Mesodermal cell (in vitro differentiated cells): Measurements from ENCODE around the gene ZFP1.
"Not testable (repeated sequence)": the region's sequence is repeated elsewhere in the genome, so short reads cannot be mapped to it uniquely, and the experiment has no call there.

Experiments
- H3K27ac ChIP-seq: 2 replicates; pipeline ENCODE4 v1.7.0; 2013; ENCODE audit warnings: mild to moderate bottlenecking, low read depth, low read length, moderate library complexity; ENCODE audit not compliant: severe bottlenecking
- H3K36me3 ChIP-seq: 2 replicates; pipeline ENCODE4 v1.7.1; 2013; ENCODE audit warnings: mild to moderate bottlenecking, low read length, moderate library complexity; ENCODE audit not compliant: control insufficient read depth, insufficient read depth
- H3K4me1 ChIP-seq: one replicate; pipeline ENCODE4 v1.7.1; 2013; ENCODE audit warnings: mild to moderate bottlenecking, low read length; ENCODE audit not compliant: insufficient read depth, control insufficient read depth, poor library complexity, severe bottlenecking
- H3K4me3 ChIP-seq: 2 replicates; pipeline ENCODE4 v1.7.0; 2013; ENCODE audit warnings: low read length, control low read depth, mild to moderate bottlenecking; ENCODE audit not compliant: insufficient read depth, poor library complexity, severe bottlenecking; ENCODE audit errors: extremely low read depth
- H3K9me3 ChIP-seq: 2 replicates; pipeline ENCODE4 v1.7.1; 2013; ENCODE audit warnings: mild to moderate bottlenecking, low read length, moderate library complexity; ENCODE audit not compliant: control insufficient read depth
- WGBS, 2 experiments: methylation state at CpG; one replicate each; pipeline ENCODE4 v1.1.5; 2013; ENCODE audit warnings: missing lambda C conversion rate in 2 of 2; ENCODE audit not compliant: insufficient coverage in 2 of 2; 5-methylcytosine and 5-hydroxymethylcytosine counted together

ZFP1 gene

GRCh38 chr16:75129421-75130149 is 18.7 kb upstream of the ZFP1 start:
- H3K36me3 ChIP-seq, H3K4me1 ChIP-seq, H3K27ac ChIP-seq, H3K4me3 ChIP-seq: not testable (repeated sequence)
- peaks cover 24% of the 10 kb centered on the region for H3K9me3 ChIP-seq
- 90 to 92% methylated on average over 2 to 4 of the region's 5 CpGs for WGBS, 2 experiments

DNA sequence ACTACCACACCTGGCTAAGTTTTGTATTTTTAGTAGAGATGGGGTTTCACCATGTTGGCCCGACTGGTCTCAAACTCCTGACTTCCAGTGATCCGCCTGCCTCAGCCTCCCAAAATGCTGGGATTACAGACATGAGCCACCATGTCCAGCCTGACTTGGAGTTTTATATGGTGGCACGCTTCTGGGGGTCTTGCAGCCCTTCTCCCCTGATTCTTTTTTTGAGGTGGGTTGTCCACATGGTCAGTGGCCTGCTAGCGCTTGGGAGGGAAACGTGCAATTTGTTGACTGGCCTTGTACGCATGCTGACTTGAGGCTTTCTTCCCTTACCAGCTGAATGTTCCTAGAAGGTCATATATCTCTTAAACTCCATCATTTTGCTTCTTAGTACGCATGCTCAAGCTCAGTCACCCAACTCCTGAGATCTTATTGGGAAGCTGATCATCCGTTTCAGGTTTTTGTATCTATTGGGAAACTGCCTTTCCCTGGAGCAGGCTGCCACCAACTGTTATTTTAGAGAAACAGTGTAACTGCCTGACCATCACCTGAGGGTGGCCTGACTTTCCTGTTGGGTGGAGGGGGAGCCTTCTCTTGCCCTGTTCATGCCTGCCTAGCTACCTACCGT is 18.1 kb upstream of the ZFP1 start:
- Histone ChIP-seq H3K27ac (no peak overlapping the region), H3K4me3 (no peak overlapping the region), H3K36me3 (no peaks in the 10 kb centered on the region), H3K9me3 (peaks cover 24% of the 10 kb centered on the region), H3K4me1 (no peaks in the 10 kb centered on the region)
- 86 to 89% methylated on average over 8 of the region's 9 CpGs for WGBS, 2 experiments

GRCh38 chr16:75131081-75131480 is 17.2 kb upstream of the ZFP1 start:
- H3K9me3 ChIP-seq, result peaks cover 24% of the 10 kb centered on the region
- no peak overlapping the region for H3K4me3 ChIP-seq
- H3K36me3 ChIP-seq, result no peaks in the 10 kb centered on the region
- H3K4me1 ChIP-seq, result no peaks in the 10 kb centered on the region
- WGBS, 2 experiments, result 46 to 65% methylated on average over 4 to 6 of the region's 7 CpGs
- no peak overlapping the region for H3K27ac ChIP-seq

DNA sequence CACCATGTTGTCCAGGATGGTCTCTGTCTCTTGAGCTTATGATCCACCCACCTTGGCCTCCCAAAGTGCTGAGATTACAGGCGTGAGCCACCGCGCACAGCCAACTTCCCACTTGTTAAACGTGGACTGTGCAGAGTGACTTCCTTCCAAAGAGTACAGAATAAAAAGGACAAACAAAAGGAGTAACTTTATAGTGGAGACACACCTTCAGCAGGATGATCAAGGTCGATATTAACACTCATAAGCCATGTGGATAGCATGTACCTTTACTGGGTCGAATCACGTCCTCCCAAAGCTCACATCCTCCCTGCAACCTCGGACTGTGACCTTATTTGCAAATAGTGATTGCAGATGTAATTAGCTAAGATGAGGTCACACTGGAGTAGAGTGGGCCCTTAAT is 10.1 kb upstream of the ZFP1 start:
- 86 to 92% methylated on average over 5 to 6 of the region's 8 CpGs for WGBS, 2 experiments
- Histone ChIP-seq H3K36me3 (no peaks in the 10 kb centered on the region), H3K27ac (no peak overlapping the region), H3K4me3 (no peak overlapping the region), H3K4me1 (no peaks in the 10 kb centered on the region), H3K9me3 (no peaks in the 10 kb centered on the region)

DNA sequence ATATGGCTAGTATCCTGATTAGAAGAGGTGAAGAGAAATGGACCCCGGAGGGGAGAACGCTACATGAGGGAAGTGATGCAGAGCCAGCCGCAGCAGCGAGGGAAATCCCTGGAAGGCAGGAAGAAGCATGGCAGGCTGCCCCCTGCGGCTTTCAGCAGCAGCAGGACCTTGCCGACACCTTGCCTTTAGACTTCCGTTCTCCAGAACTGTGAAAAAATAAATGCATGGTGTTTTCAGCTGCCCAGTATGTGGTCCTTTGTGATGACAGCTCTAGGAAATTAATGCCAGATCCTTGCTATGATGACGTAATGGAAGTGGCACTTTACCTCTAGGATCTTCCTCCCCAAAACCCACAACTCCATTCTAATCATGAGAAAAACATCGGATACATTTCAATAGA is 9.7 kb upstream of the ZFP1 start:
- 46 to 59% methylated on average over 6 to 9 of the region's 9 CpGs for WGBS, 2 experiments
- H3K4me1 ChIP-seq, result no peaks in the 10 kb centered on the region
- H3K36me3 ChIP-seq, result no peaks in the 10 kb centered on the region
- no peak overlapping the region for H3K4me3 ChIP-seq
- no peaks in the 10 kb centered on the region for H3K9me3 ChIP-seq
- H3K27ac ChIP-seq, result no peak overlapping the region

DNA sequence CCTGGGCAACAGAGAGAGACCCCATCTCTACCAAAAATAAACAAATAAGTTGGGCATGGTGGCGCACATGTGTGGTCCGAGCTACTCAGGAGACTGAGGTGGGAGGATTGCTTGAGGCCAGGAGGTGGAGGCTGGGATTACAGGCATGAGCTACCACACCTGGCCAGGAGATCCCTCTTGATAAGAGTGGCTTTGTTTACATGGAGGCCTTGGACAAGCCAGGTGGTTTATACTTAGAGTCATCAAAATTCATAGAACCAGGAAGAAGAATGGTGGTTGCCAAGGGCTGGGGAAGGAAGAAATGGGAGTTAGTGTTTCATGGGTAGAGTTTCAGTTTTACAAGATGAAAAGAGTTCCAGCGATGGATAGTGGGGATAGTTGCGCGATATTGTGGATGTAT is 8.8 kb upstream of the ZFP1 start:
- H3K9me3 ChIP-seq, result peaks cover under 1% of the 10 kb centered on the region
- 87% methylated on average over 2 of the region's 5 CpGs; no CpG with 5 or more reads in 1 of the 2 experiments for WGBS, 2 experiments
- H3K4me3 ChIP-seq, result no peak overlapping the region
- H3K36me3 ChIP-seq, result no peaks in the 10 kb centered on the region
- H3K4me1 ChIP-seq, result no peaks in the 10 kb centered on the region
- no peak overlapping the region for H3K27ac ChIP-seq

- Histone ChIP-seq H3K4me3 (no peak overlapping the region), H3K27ac (no peak overlapping the region), H3K4me1 (no peaks in the 10 kb centered on the region), H3K9me3 (peaks cover 13% of the 10 kb centered on the region), H3K36me3 (no peaks in the 10 kb centered on the region)
- WGBS, 2 experiments, result 60 to 86% methylated on average over 1 of the region's 6 CpGs
Measured at GRCh38 chr16:75143941-75144340, 4.4 kb upstream of the ZFP1 start.

DNA sequence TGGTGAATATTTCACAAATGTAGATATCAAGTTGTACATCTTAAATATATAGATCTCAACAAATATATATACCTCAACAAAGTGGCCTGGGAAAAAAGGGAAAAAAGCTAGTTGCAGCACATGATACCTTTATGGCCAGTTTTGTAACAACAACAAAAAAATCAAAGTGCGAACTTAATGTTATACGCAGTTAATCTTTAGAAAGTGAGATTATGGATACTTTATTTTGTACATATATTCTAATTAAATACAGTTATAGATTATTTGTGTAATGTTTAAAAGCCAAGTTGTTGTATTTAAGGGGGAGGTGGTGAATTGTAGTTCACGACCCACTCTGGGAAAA is 385 bp upstream of the ZFP1 start:
- Histone ChIP-seq H3K9me3 (peaks cover 39% of the 10 kb centered on the region), H3K36me3 (peaks cover 21% of the 10 kb centered on the region), H3K4me3 (peak overlapping the region; percentile 86), H3K27ac (no peak overlapping the region), H3K4me1 (no peaks in the 10 kb centered on the region)
- WGBS, 2 experiments, result 0 to 50% methylated on average over 1 to 2 of the region's 3 CpGs

- Histone ChIP-seq H3K27ac (no peak overlapping the region), H3K36me3 (peaks cover 57% of the 10 kb centered on the region), H3K4me1 (no peaks in the 10 kb centered on the region), H3K9me3 (peaks cover 25% of the 10 kb centered on the region), H3K4me3 (no peak overlapping the region)
- WGBS, 2 experiments, result no CpG with 5 or more reads among the region's 2 CpGs
Measured at GRCh38 chr16:75151798-75152197, 3.5 kb downstream of the ZFP1 start.

GRCh38 chr16:75152635-75153034 is 4.3 kb downstream of the ZFP1 start:
- H3K4me3 ChIP-seq, result no peak overlapping the region
- H3K27ac ChIP-seq, result no peak overlapping the region
- H3K9me3 ChIP-seq, result peaks cover 30% of the 10 kb centered on the region
- peaks cover 66% of the 10 kb centered on the region for H3K36me3 ChIP-seq
- H3K4me1 ChIP-seq, result no peaks in the 10 kb centered on the region

DNA sequence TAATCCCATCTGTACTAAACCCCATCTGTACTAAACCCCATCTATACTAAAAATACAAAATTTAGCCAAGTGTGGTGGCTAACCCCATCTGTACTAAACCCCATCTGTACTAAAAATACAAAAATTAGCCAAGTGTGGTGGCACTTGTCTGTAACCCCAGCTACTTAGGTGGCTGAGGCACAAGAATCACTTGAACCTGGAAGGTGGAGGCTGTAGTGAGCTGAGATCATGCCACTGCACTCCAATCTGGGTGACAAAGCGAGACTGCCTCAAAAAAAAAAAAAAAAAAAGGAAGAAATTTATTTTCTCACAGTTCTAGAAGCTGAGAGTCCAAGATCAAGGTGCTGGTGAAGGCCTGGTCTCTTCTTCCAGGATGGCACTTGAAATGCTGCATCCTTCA is 12.1 kb downstream of the ZFP1 start:
- Histone ChIP-seq H3K9me3 (peaks cover 26% of the 10 kb centered on the region), H3K4me1 (no peaks in the 10 kb centered on the region), H3K36me3 (peaks cover 89% of the 10 kb centered on the region), H3K4me3 (no peak overlapping the region), H3K27ac (no peak overlapping the region)
- 100% methylated on average over 1 of the region's 1 CpG; no CpG with 5 or more reads in 1 of the 2 experiments for WGBS, 2 experiments
